Spleen (tissue), 7 donors: ENCODE measurements around the gene VGLL4.

Experiments
- POLR2AphosphoS5 ChIP-seq, 3 donors: sonication (generic); formaldehyde crosslinking; IDR thresholded peaks; one replicate each; pipeline ENCODE4 v1.5.1; 2017; ENCODE audit warnings: antibody characterized with exemption in 3 of 3
- TF ChIP-seq, protein P1 (sequence below), 11 experiments: fragments of 200-600 bp in 7 of 11; fragments of 450-650 bp in 4 of 11; sonication (generic) in 4 of 11; IDR thresholded peaks in 8 of 11; conservative IDR thresholded peaks in 3 of 11; 1 replicate in 7 of 11; 2 replicates in 4 of 11; pipeline versions ENCODE4 v1.4.0 to v1.8.0; 2016 to 2021; ENCODE audit warnings: antibody characterized with exemption in 11 of 11, inconsistent platforms in 4 of 11, mild to moderate bottlenecking in 1 of 11
- donor health status: DM: no; HTN: no; CAD: no; lungs with moderate emphysema.
- donor health status: DM: no; HTN: no; CAD: no.
- donor health status: DM: no; HTN: no; CAD: no.

DNA sequence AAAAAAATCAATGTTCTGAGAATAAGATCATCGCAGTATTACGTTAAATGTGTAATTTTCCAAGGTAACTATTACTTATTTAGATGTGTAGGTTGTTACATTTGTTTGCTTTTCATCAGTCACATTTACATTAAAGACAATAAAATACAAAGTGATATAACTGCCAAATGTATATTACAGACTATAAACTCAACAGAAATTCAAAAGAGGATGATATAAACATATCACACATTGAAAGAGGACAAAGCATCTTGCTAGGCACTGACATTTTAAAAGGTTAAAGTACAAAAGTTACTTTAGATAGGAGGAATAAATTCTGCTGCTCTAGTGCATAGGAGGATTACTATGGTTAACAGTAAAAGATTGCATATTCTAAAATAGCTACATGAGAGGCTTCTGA lies 16.1 kb downstream of the VGLL4 start:
- no peak for TF ChIP-seq POLR2AphosphoS5 (IDR thresholded peaks at IDR 0.05)
- TF ChIP-seq, protein P1, sequence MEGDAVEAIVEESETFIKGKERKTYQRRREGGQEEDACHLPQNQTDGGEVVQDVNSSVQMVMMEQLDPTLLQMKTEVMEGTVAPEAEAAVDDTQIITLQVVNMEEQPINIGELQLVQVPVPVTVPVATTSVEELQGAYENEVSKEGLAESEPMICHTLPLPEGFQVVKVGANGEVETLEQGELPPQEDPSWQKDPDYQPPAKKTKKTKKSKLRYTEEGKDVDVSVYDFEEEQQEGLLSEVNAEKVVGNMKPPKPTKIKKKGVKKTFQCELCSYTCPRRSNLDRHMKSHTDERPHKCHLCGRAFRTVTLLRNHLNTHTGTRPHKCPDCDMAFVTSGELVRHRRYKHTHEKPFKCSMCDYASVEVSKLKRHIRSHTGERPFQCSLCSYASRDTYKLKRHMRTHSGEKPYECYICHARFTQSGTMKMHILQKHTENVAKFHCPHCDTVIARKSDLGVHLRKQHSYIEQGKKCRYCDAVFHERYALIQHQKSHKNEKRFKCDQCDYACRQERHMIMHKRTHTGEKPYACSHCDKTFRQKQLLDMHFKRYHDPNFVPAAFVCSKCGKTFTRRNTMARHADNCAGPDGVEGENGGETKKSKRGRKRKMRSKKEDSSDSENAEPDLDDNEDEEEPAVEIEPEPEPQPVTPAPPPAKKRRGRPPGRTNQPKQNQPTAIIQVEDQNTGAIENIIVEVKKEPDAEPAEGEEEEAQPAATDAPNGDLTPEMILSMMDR (IDR thresholded peaks at IDR 0.05 in 8 of 11, conservative IDR thresholded peaks at IDR 0.05 in 3 of 11): no peak
